Measurements from ENCODE around the gene HPCAL1. TPM values are rescaled to one million over a fixed set of nuclear protein-coding genes. Genes with fewer than 3 reads are reported as not detected.

Gene HPCAL1
- total RNA-seq, 4 donors from 2014 or later: 11.1 to 122 (median 48.9) TPM

DNA sequence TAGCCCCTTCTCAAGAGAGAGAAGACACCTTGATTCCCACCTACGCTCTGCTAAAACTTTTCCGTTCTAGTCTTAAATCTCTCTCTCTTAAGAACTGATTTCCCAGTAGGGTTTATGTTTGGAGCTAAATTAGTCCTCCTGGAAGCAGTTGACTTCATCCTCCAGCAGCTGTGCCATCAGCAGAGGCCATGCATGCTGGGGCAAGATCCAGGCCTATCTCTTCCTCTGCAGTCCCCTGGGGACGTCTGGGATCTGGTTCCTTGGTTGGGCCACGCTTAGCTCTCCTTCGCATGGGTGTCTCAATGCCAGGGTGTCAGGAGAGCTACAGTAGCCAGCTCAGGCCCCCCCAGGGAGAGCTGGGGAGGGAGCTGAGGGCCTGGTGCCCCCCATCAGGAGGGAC lies 49.7 kb downstream of the HPCAL1 start:
- no peak for DNase-seq
- TF ChIP-seq POLR2A (IDR thresholded peaks at IDR 0.05): no peak
- H3K27ac ChIP-seq: no peak overlapping the region

DNA sequence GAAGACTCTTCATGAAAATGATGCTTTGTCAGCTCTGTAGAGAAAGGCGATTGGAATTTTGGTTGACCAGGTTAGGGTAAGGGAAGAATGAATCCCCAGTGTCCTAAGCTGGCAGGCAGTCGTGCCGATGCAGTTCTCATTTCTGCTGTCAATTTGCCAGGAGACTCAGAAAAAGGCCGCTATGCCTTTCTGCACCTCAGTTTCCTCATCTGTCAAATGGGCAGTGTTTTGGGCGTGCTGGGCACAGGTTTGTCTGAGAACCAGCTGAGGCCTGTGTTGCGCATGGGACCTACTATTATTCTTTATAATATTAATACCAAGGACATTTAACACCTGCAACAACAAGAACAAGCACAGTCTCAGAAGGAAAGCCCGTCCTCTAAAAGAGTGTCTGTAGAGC lies 50.3 kb downstream of the HPCAL1 start:
- DNase-seq: no peak
- Histone ChIP-seq H3K27ac (no peak overlapping the region), H3K9me3 (no peaks in the 10 kb centered on the region), H3K4me3 (no peak overlapping the region), H3K4me1 (no peaks in the 10 kb centered on the region), H3K36me3 (no peaks in the 10 kb centered on the region), H3K27me3 (no peaks in the 10 kb centered on the region)
- TF ChIP-seq CTCF (IDR thresholded peaks at IDR 0.05) (no peak), POLR2A (IDR thresholded peaks at IDR 0.05) (no peak)
- intact Hi-C loops (cut with DNase I; ENCODE audit: low total_unique reads): no loop called here

More for the DNA sequence above, 49.7 kb downstream of the HPCAL1 start:
- Histone ChIP-seq H3K4me3 (no peak overlapping the region), H3K27me3 (no peaks in the 10 kb centered on the region), H3K36me3 (no peaks in the 10 kb centered on the region), H3K9me3 (no peaks in the 10 kb centered on the region), H3K4me1 (peaks cover 0 to 3% of the 10 kb centered on the region in 2 donors)
- intact Hi-C loops (cut with DNase I; ENCODE audit: low total_unique reads): no loop called here

DNA sequence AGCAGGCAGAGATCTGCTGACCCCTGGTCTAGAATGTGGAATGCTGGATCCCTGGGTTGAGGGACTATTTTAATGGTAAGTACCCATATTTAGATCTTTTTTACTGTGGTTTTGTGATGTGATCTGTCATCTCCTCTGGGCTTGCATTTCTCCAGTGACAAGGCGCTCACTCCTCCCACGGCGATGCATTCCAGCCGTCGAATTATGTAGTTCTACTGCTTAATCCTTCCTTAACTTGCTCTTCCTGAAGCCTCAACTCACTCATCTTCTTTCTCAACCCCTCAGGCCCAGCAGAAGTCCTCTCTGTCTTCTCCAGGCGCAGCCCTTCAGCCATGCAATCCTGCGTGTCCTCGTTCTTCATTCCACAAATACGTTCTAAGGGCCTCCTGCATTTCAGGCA lies 51.2 kb downstream of the HPCAL1 start:
- intact Hi-C loops (cut with DNase I; ENCODE audit: low total_unique reads): no loop called here
- Histone ChIP-seq H3K9me3 (no peaks in the 10 kb centered on the region), H3K27me3 (no peaks in the 10 kb centered on the region), H3K4me1 (no peaks in the 10 kb centered on the region), H3K27ac (no peak overlapping the region), H3K36me3 (no peaks in the 10 kb centered on the region), H3K4me3 (no peak overlapping the region)
- DNase-seq: no peak
- TF ChIP-seq CTCF (IDR thresholded peaks at IDR 0.05) (no peak), POLR2A (IDR thresholded peaks at IDR 0.05) (no peak)

- intact Hi-C loops (cut with DNase I; ENCODE audit: low total_unique reads): no loop called here
- TF ChIP-seq CTCF (IDR thresholded peaks at IDR 0.05) (no peak), POLR2A (IDR thresholded peaks at IDR 0.05) (no peak)
- no peaks in the 10 kb centered on the region for H3K27me3 ChIP-seq
- H3K36me3 ChIP-seq: no peaks in the 10 kb centered on the region
- no peak overlapping the region for H3K4me3 ChIP-seq
- H3K4me1 ChIP-seq: no peaks in the 10 kb centered on the region
- no peaks in the 10 kb centered on the region for H3K9me3 ChIP-seq
- H3K27ac ChIP-seq: no peak overlapping the region
- no peak for DNase-seq
Observed at GRCh38 chr2:10354399-10354798, 51.7 kb downstream of the HPCAL1 start.

GRCh38 chr2:10355471-10356438 lies 53.1 kb downstream of the HPCAL1 start:
- no peaks in the 10 kb centered on the region for H3K27me3 ChIP-seq
- H3K4me1 ChIP-seq: no peaks in the 10 kb centered on the region
- no peaks in the 10 kb centered on the region for H3K36me3 ChIP-seq
- intact Hi-C loops (cut with DNase I; ENCODE audit: low total_unique reads): no loop called here
- no peak overlapping the region for H3K27ac ChIP-seq
- H3K4me3 ChIP-seq: no peak overlapping the region
- DNase-seq: no peak
- TF ChIP-seq POLR2A (IDR thresholded peaks at IDR 0.05) (no peak), CTCF (IDR thresholded peaks at IDR 0.05) (no peak)
- no peaks in the 10 kb centered on the region for H3K9me3 ChIP-seq
